Measurements from ENCODE around the gene ZNF780B. TPM values are rescaled to one million over a fixed set of nuclear protein-coding genes. Genes with fewer than 3 reads are reported as not detected.
A peak's percentile ranks its signal among the peaks of the same experiment; 100 is the strongest.
"Not testable (repeated sequence)": the region's sequence is repeated elsewhere in the genome, so short reads cannot be mapped to it uniquely, and the experiment has no call there.

The ZNF780B gene
- total RNA-seq, 4 donors from 2014 or later = 1.8 to 6.8 (median 4.1) TPM

GRCh38 chr19:40056505-40056904 lies 474 bp upstream of the ZNF780B start:
- peak overlapping the region; percentile 83 for H3K4me3 ChIP-seq (ENCODE audit: low read depth, poor library complexity, severe bottlenecking)
- WGBS, 2 donors = 6 to 9% methylated on average over 7 of the region's 7 CpGs
- intact Hi-C loops (cut with DNase I; ENCODE audit: low total_unique reads) = no loop called here
- no peak for TF ChIP-seq CTCF (IDR thresholded peaks at IDR 0.05)
- no peak for TF ChIP-seq POLR2A (IDR thresholded peaks at IDR 0.05)
- DNase-seq (ENCODE audit: low spot score in 2 of 2) = no peak

GRCh38 chr19:40055049-40055448 lies 982 bp downstream of the ZNF780B start:
- no peak for DNase-seq (ENCODE audit: low spot score in 2 of 2)
- peak overlapping the region; percentile 83 for H3K4me3 ChIP-seq (ENCODE audit: low read depth, poor library complexity, severe bottlenecking)
- TF ChIP-seq POLR2A (IDR thresholded peaks at IDR 0.05) (no peak), CTCF (IDR thresholded peaks at IDR 0.05) (no peak)
- WGBS, 2 donors = 44 to 46% methylated on average over 10 of the region's 10 CpGs
- intact Hi-C loops (cut with DNase I; ENCODE audit: low total_unique reads) = no loop called here

GRCh38 chr19:40054632-40055031 lies 1.4 kb downstream of the ZNF780B start:
- DNase-seq (ENCODE audit: low spot score in 2 of 2) = no peak
- TF ChIP-seq POLR2A (IDR thresholded peaks at IDR 0.05) = no peak
- no peak for TF ChIP-seq CTCF (IDR thresholded peaks at IDR 0.05)
- intact Hi-C loops (cut with DNase I; ENCODE audit: low total_unique reads) = no loop called here
- 92 to 93% methylated on average over 9 of the region's 9 CpGs for WGBS, 2 donors
- H3K4me3 ChIP-seq (ENCODE audit: low read depth, poor library complexity, severe bottlenecking) = no peak overlapping the region

GRCh38 chr19:40053491-40053890 lies 2.5 kb downstream of the ZNF780B start:
- intact Hi-C loops (cut with DNase I; ENCODE audit: low total_unique reads) = no loop called here
- no peak for TF ChIP-seq POLR2A (IDR thresholded peaks at IDR 0.05)
- no peak for TF ChIP-seq CTCF (IDR thresholded peaks at IDR 0.05)
- WGBS, 2 donors = 95 to 98% methylated on average over 2 of the region's 2 CpGs
- no peak for DNase-seq (ENCODE audit: low spot score in 2 of 2)
- no peak overlapping the region for H3K4me3 ChIP-seq (ENCODE audit: low read depth, poor library complexity, severe bottlenecking)

- intact Hi-C loops (cut with DNase I; ENCODE audit: low total_unique reads); H3K4me3 ChIP-seq (ENCODE audit: low read depth, poor library complexity, severe bottlenecking); DNase-seq (ENCODE audit: low spot score in 2 of 2): not testable (repeated sequence)
- WGBS, 2 donors = 100% methylated on average over 1 of the region's 1 CpG
Observed at GRCh38 chr19:40041718-40042117, 14.3 kb downstream of the ZNF780B start.

- intact Hi-C loops (cut with DNase I; ENCODE audit: low total_unique reads); DNase-seq (ENCODE audit: low spot score in 2 of 2); H3K4me3 ChIP-seq (ENCODE audit: low read depth, poor library complexity, severe bottlenecking): not testable (repeated sequence)
- WGBS, 2 donors = 92 to 100% methylated on average over 3 of the region's 3 CpGs
Observed at GRCh38 chr19:40038047-40038446, 18.0 kb downstream of the ZNF780B start.

GRCh38 chr19:40035996-40036395 lies 20.0 kb downstream of the ZNF780B start:
- DNase-seq (ENCODE audit: low spot score in 2 of 2) = no peak
- TF ChIP-seq POLR2A (IDR thresholded peaks at IDR 0.05) (no peak), CTCF (IDR thresholded peaks at IDR 0.05) (no peak)
- intact Hi-C loops (cut with DNase I; ENCODE audit: low total_unique reads) = no loop called here
- 90 to 93% methylated on average over 4 of the region's 4 CpGs for WGBS, 2 donors
- H3K4me3 ChIP-seq (ENCODE audit: low read depth, poor library complexity, severe bottlenecking) = no peak overlapping the region
